ENCODE measurements around the gene FGB. TPM values are rescaled to one million over a fixed set of nuclear protein-coding genes. Genes with fewer than 3 reads are reported as not detected.

Gene FGB
- total RNA-seq, 1 experiment from 2014 or later: 2.0 TPM

- ChIA-PET POLR2A (interaction anchor here (0.6 kb wide), 1 partner anchor 43 kb away, joined by 13 read pairs; no protein-coding TSS in a partner anchor), CTCF (interaction anchor here (1.4 kb wide), 1 partner anchor 66 kb away, joined by 5 read pairs; no protein-coding TSS in a partner anchor)
- peak; percentile 56 for DNase-seq (ENCODE audit: low read depth, low spot score)
- no peak overlapping the region for H3K27ac ChIP-seq (ENCODE audit: low read length)
- H3K9me3 ChIP-seq (ENCODE audit: control insufficient read depth, insufficient read depth, low read depth, low read length): no peaks in the 10 kb centered on the region
- H3K4me1 ChIP-seq (ENCODE audit: control insufficient read depth, insufficient read depth, low read length): peaks cover 8% of the 10 kb centered on the region
- in situ Hi-C loops (cut with HindIII; ENCODE audit: low pct_unique_long_range_greater_than_20kb, low sequenced_read_pairs): no loop called here
- H3K27me3 ChIP-seq (ENCODE audit: control insufficient read depth, insufficient read depth, low read length): no peaks in the 10 kb centered on the region
- no peak overlapping the region for H3K4me3 ChIP-seq (ENCODE audit: low read depth in 2 of 2, low read length in 2 of 2)
- BruUV-seq (replicated peaks): no TSS peak
- H3K36me3 ChIP-seq (ENCODE audit: control insufficient read depth, insufficient read depth, low read length): peaks cover 6% of the 10 kb centered on the region; the same call in 1 of the 2 replicates
- intact Hi-C loops (cut with micrococcal nuclease; ENCODE audit: unreplicated experiment): loop anchor here (5.0 to 10.0 kb wide), 2 partner anchors 225 to 803 kb away; no protein-coding TSS in a partner anchor
- ATAC-seq: peak; percentile 77
- TF ChIP-seq CTCF (IDR thresholded peaks at IDR 0.05) (peak; percentile 81), TCF7L2 (IDR thresholded peaks at IDR 0.05; ENCODE audit: low read depth, low read length) (no peak)
Measured at GRCh38 chr4:154551872-154552686, 10.7 kb upstream of the FGB start.

- Histone ChIP-seq H3K4me1 (ENCODE audit: control insufficient read depth, insufficient read depth, low read length) (no peaks in the 10 kb centered on the region), H3K4me3 (ENCODE audit: low read depth in 2 of 2, low read length in 2 of 2) (no peak overlapping the region), H3K27me3 (ENCODE audit: control insufficient read depth, insufficient read depth, low read length) (no peaks in the 10 kb centered on the region), H3K36me3 (ENCODE audit: control insufficient read depth, insufficient read depth, low read length) (no peaks in the 10 kb centered on the region), H3K27ac (ENCODE audit: low read length) (no peak overlapping the region), H3K9me3 (ENCODE audit: control insufficient read depth, insufficient read depth, low read depth, low read length) (no peaks in the 10 kb centered on the region)
- BruUV-seq (replicated peaks): no TSS peak
- ChIA-PET CTCF (interaction anchor here (0.8 to 1.6 kb wide), 2 partner anchors 9 to 60 kb away, joined by 3 to 10 read pairs; no protein-coding TSS in a partner anchor), POLR2A (no interaction called here)
- ATAC-seq (no peak), DNase-seq (ENCODE audit: low read depth, low spot score) (no peak)
- no peak for TF ChIP-seq REST (IDR thresholded peaks at IDR 0.05; ENCODE audit: insufficient read depth in 1 of 2, low read depth in 2 of 2, low read length in 1 of 2)
- no peak for TF ChIP-seq CTCF (IDR thresholded peaks at IDR 0.05)
- TF ChIP-seq TCF7L2 (IDR thresholded peaks at IDR 0.05; ENCODE audit: low read depth, low read length): no peak
- in situ Hi-C loops (cut with HindIII; ENCODE audit: low pct_unique_long_range_greater_than_20kb, low sequenced_read_pairs) (no loop called here), intact Hi-C loops (cut with micrococcal nuclease; ENCODE audit: unreplicated experiment) (loop anchor here (2.0 to 10.0 kb wide), 2 partner anchors 60 to 796 kb away; no protein-coding TSS in a partner anchor)
Measured at GRCh38 chr4:154559141-154559493, 3.7 kb upstream of the FGB start.
